Measurements from ENCODE around the gene STRIP1.

GRCh38 chr1:110005971-110006370 lies 28.5 kb upstream of the STRIP1 start:
- TF ChIP-seq POLR2A (IDR thresholded peaks at IDR 0.05; ENCODE audit: low read depth, low read length) (no peak), POLR2AphosphoS5 (IDR thresholded peaks at IDR 0.05; ENCODE audit: low read depth, low read length) (no peak), TAF1 (IDR thresholded peaks at IDR 0.05; ENCODE audit: low read depth, low read length) (no peak)

Measured in GM12891 (cell line).